ENCODE data around the gene GDA.

GDA gene

DNA sequence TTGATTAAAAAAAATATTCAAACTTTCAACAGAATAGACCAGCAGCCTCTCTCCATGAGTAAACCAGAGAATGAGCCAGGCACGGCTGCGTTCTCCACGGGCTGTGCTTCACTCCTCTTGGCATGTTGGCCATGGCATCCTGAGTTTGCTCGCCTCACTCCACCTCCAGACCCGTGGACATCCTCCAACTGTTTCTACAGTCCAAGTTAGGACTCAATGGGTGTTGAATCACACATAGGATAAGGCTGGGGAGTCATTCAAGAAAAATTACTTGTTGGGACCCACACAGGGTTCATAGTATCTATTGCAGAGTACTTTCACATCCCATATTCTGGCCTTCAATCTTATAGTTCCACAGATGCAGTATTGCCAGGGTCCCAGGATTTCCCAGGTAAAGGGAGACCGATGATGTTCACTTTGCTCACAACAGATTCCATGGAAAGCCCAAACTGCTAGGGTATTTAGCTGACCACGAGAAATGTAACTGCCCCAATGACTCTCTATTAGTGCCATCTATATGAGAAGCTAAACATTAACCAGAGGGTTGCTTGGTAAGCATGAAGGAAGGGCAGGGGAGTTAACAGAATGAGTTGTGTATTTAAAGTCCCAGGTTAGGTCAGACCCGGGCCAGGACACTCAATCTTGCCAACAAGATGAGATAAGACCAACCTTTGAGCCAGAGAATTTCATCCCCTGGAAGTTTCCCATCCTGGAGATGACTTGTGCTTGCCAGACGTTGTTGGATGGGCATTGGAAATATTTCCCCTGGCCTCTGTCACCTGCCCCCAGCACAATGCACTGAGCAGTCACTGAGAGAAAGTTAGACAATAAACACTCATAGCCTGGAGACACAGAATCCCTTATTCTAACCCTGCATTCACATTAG is 19.7 kb upstream of the GDA start:
- no peak overlapping the region for H3K4me3 ChIP-seq (ENCODE audit: low read depth, low read length)
- TF ChIP-seq, protein P1, sequence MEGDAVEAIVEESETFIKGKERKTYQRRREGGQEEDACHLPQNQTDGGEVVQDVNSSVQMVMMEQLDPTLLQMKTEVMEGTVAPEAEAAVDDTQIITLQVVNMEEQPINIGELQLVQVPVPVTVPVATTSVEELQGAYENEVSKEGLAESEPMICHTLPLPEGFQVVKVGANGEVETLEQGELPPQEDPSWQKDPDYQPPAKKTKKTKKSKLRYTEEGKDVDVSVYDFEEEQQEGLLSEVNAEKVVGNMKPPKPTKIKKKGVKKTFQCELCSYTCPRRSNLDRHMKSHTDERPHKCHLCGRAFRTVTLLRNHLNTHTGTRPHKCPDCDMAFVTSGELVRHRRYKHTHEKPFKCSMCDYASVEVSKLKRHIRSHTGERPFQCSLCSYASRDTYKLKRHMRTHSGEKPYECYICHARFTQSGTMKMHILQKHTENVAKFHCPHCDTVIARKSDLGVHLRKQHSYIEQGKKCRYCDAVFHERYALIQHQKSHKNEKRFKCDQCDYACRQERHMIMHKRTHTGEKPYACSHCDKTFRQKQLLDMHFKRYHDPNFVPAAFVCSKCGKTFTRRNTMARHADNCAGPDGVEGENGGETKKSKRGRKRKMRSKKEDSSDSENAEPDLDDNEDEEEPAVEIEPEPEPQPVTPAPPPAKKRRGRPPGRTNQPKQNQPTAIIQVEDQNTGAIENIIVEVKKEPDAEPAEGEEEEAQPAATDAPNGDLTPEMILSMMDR (IDR thresholded peaks at IDR 0.05; ENCODE audit: borderline replicate concordance, insufficient read depth, low read depth, low read length): no peak

DNA sequence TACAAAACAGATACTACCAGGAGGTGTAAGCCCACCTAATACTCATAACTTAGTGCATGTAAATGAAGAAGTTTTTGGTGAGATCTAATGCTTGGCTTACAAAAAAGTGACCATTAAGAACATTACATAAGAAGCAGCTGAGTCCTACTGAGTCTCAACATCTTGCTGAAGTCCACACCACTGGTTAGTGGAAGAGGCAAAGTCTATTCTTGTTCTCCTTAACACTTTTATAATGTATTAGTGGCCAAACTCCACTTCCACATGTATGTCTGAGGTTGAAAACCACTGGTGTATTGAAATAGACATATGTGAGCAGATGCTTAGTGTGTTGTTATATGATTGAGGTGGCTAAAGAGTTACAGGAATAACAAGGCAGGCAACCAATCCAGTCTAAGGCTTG is 18.9 kb upstream of the GDA start:
- TF ChIP-seq, protein P1 (IDR thresholded peaks at IDR 0.05; ENCODE audit: borderline replicate concordance, insufficient read depth, low read depth, low read length): no peak
- no peak overlapping the region for H3K4me3 ChIP-seq (ENCODE audit: low read depth, low read length)

DNA sequence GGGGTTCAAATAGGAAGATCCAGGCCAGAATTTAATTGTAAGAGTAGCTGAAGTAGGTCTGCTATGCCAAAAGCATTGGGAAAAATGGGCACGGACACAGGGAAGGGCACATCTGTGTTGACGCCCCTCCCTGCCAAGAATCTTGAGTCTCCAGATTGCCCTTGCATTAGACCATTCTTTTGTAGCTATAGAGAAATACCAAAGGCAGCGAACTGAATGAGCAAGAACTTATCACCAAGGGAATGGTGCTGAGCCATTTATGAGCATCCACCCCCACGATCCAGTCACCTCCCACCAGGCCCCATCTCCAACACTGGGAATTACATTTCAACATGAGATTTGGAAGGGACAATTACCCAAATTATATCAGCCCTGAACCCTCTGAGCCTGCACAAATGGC is 18.0 kb upstream of the GDA start:
- TF ChIP-seq, protein P1 (IDR thresholded peaks at IDR 0.05; ENCODE audit: borderline replicate concordance, insufficient read depth, low read depth, low read length): no peak
- H3K4me3 ChIP-seq (ENCODE audit: low read depth, low read length): no peak overlapping the region

DNA sequence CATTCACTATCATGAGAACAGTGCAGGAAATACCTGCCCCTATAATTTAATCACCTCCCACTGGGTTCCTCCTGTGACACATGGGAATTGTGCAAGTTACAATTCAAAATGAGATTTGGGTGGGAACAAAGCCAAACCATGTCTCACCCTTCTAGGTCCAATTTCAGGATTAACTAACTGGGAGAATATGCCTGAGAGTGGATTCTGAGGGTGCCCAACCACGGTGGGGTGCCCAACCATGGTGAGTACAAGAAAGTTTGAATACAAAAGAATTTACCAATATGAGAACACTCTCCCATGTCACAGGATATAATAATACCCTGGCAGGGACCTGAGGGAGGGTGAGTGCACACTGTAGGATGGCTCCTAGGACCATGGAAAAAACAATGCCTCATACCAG is 17.2 kb upstream of the GDA start:
- TF ChIP-seq, protein P1 (IDR thresholded peaks at IDR 0.05; ENCODE audit: borderline replicate concordance, insufficient read depth, low read depth, low read length): no peak
- H3K4me3 ChIP-seq (ENCODE audit: low read depth, low read length): no peak overlapping the region

DNA sequence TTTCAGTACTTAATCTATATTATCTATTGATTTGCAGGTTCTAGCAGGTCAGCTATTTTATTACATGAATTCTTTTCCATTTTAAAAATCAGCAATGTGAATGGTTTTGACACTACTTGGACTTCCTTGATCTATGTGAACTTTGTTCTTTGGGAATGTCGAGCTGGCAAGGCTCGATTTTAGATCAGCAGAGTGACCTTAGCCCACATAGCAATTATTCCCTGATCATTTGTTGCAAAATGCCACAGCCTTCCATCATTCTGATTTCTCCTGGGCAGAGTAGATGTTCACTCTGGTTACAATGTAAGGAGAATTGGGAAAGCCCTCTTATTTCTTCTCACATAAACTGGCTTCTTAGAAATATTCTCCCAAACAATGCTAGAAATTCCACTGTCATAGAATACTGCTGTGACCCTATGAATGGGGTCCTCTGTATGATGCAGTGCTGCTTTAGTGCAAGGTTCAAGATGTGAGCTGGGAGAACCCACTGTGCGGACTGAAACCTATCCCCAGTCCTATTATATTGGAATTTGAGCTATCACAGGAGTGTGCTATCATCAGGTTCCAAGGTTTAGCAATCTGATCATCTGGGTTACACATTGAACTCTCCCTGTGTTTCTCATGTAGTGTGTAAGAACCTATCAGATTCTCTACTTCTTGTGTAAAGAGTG is 15.7 kb upstream of the GDA start:
- H3K4me3 ChIP-seq (ENCODE audit: low read depth, low read length): no peak overlapping the region
- TF ChIP-seq, protein P1 (IDR thresholded peaks at IDR 0.05; ENCODE audit: borderline replicate concordance, insufficient read depth, low read depth, low read length): no peak

DNA sequence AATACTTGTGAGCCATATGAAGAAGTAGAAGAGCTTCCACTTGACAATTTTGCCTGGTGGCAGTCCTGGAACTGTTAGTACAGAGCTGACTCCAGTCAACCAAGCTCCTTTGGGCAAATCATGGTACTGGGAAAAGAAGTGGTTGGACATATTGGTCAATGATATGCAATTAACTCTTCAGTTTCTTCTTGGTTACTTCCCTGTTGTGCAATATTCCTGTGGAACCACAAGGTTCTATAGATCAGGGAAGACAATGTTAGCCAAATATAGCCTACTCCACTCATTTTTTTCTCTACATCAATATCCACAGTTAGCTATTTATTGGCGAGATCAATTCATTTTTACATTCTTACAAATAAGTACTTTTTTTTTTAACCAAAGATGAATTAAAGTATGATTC is 14.4 kb upstream of the GDA start:
- TF ChIP-seq, protein P1 (IDR thresholded peaks at IDR 0.05; ENCODE audit: borderline replicate concordance, insufficient read depth, low read depth, low read length): no peak
- H3K4me3 ChIP-seq (ENCODE audit: low read depth, low read length): no peak overlapping the region
